Cardiac fibroblast (primary cell): ENCODE results near the gene VPS25.

Source experiments
- DNase-seq, 2 donors: peaks; one replicate each; pipeline versions ENCODE4 v3.0.0 to v3.0.0-alpha.2; 2010; ENCODE audit warnings: low read depth in 2 of 2
- H3K4me3 ChIP-seq, 2 donors: replicated peaks in 1 of 2; 1 replicate in 1 of 2; 2 replicates in 1 of 2; pipeline ENCODE4 v1.5.1; 2011; ENCODE audit warnings: low read depth in 2 of 2, low read length in 2 of 2, mild to moderate bottlenecking in 2 of 2, moderate library complexity in 1 of 2
- CTCF ChIP-seq: IDR thresholded peaks from one replicate; pipeline ENCODE4 v1.5.1; 2011; ENCODE audit warnings: low read depth, mild to moderate bottlenecking, low read length, inconsistent platforms

VPS25 gene

DNA sequence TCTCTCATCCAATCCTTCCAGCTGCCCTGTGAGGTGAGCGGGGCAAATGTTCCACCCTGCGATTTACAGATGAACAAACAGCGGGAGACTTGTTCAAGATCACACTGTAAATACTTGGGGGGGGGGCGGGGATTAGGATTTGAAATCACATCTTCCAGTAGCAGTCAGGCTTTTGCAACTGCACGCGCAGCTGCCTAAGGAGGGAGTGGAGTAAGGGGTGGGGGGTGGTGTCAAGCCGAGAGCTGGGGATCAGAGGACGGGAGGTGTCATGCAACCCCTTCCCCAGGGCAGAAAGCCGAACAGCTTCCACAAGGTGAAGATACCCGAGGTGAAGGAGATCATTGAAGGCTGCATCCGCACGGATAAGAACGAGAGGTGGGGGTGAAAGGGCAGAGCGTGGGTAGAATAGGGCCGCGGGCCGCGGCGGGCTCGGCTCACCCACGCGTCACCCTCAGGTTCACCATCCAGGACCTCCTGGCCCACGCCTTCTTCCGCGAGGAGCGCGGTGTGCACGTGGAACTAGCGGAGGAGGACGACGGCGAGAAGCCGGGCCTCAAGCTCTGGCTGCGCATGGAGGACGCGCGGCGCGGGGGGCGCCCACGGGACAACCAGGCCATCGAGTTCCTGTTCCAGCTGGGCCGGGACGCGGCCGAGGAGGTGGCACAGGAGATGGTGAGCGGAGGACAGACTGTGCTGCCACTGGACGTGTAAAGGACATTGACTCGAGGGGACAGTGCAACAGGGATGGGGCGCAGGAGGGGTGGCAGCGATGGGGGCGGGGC lies 11.8 kb downstream of the VPS25 start:
- H3K4me3 ChIP-seq = no peak overlapping the region
- no peak for TF ChIP-seq CTCF
- DNase-seq = peak in 1 of 2 donors; percentile 32

GRCh38 chr17:42787266-42787665 lies 14.0 kb downstream of the VPS25 start:
- TF ChIP-seq CTCF = no peak
- H3K4me3 ChIP-seq = no peak overlapping the region

DNA sequence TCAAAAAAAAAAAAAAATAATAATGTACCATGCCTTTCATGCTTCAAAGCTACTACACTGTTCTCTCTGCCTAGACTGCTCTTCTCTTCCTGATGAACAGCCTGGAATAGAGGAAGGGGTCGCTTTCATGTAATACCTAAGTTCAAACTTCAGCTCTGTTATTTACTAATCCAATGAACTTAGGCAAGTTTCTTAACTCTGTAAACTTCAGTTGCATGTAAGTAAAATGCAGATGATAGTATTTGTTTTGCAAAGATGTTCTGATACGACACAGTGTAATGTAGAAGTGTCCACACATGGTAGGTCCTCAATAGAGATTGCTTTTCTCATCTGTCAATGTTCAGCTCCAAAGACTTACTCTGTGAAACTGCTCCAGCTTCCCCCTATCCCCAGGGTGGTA lies 18.7 kb downstream of the VPS25 start:
- no peak for DNase-seq
- no peak overlapping the region for H3K4me3 ChIP-seq
- no peak for TF ChIP-seq CTCF

More at GRCh38 chr17:42787266-42787665, 14.0 kb downstream of the VPS25 start:
- DNase-seq = no peak

GRCh38 chr17:42792545-42792944 lies 19.3 kb downstream of the VPS25 start:
- no peak for DNase-seq
- no peak for TF ChIP-seq CTCF
- H3K4me3 ChIP-seq = no peak overlapping the region

- no peak overlapping the region for H3K4me3 ChIP-seq
- no peak for TF ChIP-seq CTCF
- DNase-seq = no peak
Observed at GRCh38 chr17:42795061-42795460, 21.8 kb downstream of the VPS25 start.

DNA sequence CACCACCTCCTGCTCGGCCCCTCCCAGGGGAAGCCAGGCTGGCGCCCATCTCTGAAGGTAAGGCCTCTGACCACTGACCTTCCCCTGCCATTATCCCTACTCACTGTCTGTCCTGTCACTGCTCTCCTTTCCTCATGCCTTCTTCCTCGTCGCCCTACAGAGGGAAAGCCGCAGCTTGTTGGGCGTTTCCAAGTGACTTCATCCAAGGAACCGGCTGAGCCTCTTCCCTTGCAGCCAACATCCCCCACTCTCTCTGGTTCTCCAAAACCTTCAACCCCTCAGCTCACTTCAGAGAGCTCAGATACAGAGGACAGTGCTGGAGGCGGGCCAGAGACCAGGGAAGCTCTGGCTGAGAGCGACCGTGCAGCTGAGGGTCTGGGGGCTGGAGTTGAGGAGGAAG lies 22.2 kb downstream of the VPS25 start:
- DNase-seq = no peak
- TF ChIP-seq CTCF = no peak
- no peak overlapping the region for H3K4me3 ChIP-seq
